SJCRH30 (cell line): ENCODE measurements around the gene PARP12. TPM values are rescaled to one million over a fixed set of nuclear protein-coding genes. Genes with fewer than 3 reads are reported as not detected.

Source experiments
- DNase-seq, 2 experiments: peaks; one replicate each; pipeline ENCODE4 v3.0.0-alpha.2; 2015 to 2020
- H3K27ac ChIP-seq: fragments of 250-450 bp; sonication (Bioruptor Pico); 2 replicates; pipeline ENCODE4 v1.5.1; 2020; ENCODE audit warnings: mild to moderate bottlenecking, moderate library complexity
- H3K27me3 ChIP-seq: fragments of 250-450 bp; sonication (Bioruptor Pico); 2 replicates; pipeline ENCODE4 v1.5.1; 2020; ENCODE audit warnings: mild to moderate bottlenecking, moderate library complexity
- H3K36me3 ChIP-seq: fragments of 250-450 bp; sonication (Bioruptor Pico); 2 replicates; pipeline ENCODE4 v1.5.1; 2020; ENCODE audit warnings: mild to moderate bottlenecking, moderate library complexity
- H3K4me1 ChIP-seq: fragments of 250-450 bp; sonication (Bioruptor Pico); 2 replicates; pipeline ENCODE4 v1.5.1; 2020; ENCODE audit warnings: mild to moderate bottlenecking, moderate library complexity
- H3K4me3 ChIP-seq: fragments of 250-450 bp; sonication (Bioruptor Pico); 2 replicates; pipeline ENCODE4 v1.5.1; 2020; ENCODE audit warnings: mild to moderate bottlenecking, moderate library complexity
- H3K9me3 ChIP-seq: fragments of 250-450 bp; sonication (Bioruptor Pico); replicated peaks from 2 replicates; pipeline ENCODE4 v1.5.1; 2020; ENCODE audit warnings: mild to moderate bottlenecking, moderate library complexity
- total RNA-seq: library from RNA; depleted of rRNA; stranded (reverse); fragments of >200 nt; shearing (Covaris generic); gene quantifications from 2 replicates; pipeline ENCODE4 v1.2.3, GENCODE V29; 2014

Gene PARP12
- total RNA-seq, 1 experiment from 2014 or later = not detected

DNA sequence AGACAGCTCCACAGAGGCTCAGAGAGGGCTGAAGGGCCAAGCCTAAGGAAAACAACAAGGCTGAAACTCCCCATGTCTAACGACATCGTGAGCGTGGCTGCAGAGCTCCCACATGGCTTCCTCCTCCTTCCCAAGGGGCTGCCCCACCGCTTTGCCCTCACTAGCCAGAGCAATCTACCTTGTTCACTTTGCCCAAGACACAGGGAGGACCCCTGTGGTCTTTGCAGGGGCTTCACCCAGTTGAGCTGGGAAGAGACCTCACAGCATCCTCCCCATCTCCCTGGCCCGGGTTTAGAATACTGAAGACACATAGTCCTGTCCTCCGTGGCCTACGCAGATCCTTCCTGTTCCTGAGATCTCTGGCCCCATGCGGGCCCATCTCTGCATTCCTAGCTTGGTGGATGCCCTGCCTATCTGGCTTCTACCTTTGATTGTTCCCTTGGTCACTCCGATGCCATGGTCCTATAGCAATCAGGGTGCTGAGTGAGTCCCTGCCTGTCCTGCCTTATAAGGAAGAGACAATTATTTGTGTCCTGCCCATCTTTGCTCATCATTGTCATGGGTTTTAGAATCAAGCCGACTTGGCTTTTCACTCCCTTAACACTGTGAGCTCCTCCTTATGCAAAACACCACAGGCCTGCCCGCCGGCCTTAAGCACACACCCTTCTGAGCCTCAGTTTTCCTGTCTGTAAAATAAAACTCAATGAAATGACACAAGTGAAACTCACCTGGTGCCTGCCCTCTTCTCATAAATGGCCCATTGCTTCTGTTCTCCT is 73.2 kb downstream of the PARP12 start:
- no peak overlapping the region for H3K27ac ChIP-seq
- no peaks in the 10 kb centered on the region for H3K36me3 ChIP-seq
- DNase-seq = no peak
- H3K4me1 ChIP-seq = no peaks in the 10 kb centered on the region
- H3K4me3 ChIP-seq = no peak overlapping the region
- H3K27me3 ChIP-seq = no peaks in the 10 kb centered on the region
- H3K9me3 ChIP-seq = no peaks in the 10 kb centered on the region

DNA sequence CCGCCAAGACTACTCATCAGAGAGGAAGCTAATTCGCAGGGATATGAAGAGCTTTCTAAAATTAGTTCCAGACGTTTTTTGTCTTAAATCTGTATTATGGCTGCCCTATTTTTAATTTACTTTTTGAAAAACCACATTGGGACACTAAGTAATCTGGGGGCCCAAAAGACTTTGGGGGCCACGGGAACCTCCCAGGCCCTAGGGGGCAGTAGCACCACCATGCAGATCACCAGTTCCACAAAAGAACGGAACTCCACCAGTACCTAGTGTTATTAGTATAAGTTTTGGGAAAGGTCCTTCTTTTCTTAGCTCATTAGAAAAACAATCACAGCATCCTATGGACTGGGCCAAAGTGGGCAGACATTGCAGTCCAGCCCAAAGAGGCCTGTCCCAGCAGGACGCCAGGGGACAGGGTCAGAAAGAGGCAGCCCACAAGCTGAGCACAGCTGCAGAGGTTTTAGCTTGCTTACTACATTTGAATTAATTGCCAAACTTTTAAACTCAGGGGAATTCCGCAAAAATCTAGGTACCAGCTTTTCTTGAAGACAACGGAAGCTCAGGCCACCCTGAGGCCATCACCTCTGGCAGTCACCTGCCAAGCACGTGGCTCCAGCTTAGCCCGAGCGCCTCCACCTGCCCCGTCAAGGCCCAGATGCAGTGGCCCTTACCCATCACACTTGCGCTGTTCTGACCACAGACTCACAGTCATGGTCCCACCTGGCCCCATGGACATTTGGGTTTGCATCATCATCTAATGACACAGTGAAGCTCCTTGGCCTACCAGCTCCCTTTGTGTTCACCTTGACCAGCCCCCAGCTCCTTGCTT is 74.8 kb downstream of the PARP12 start:
- H3K36me3 ChIP-seq = no peaks in the 10 kb centered on the region
- H3K9me3 ChIP-seq = no peaks in the 10 kb centered on the region

GRCh38 chr7:139985811-139986210 is 76.9 kb downstream of the PARP12 start:
- DNase-seq = no peak
- H3K27ac ChIP-seq = no peak overlapping the region
- H3K9me3 ChIP-seq = no peaks in the 10 kb centered on the region
- H3K4me1 ChIP-seq = no peaks in the 10 kb centered on the region
- H3K4me3 ChIP-seq = no peak overlapping the region
- H3K27me3 ChIP-seq = no peaks in the 10 kb centered on the region
- no peaks in the 10 kb centered on the region for H3K36me3 ChIP-seq

More for the DNA sequence above, 74.8 kb downstream of the PARP12 start:
- no peak for DNase-seq
- Histone ChIP-seq H3K4me3 (no peak overlapping the region), H3K4me1 (no peaks in the 10 kb centered on the region), H3K27me3 (no peaks in the 10 kb centered on the region), H3K27ac (no peak overlapping the region)

DNA sequence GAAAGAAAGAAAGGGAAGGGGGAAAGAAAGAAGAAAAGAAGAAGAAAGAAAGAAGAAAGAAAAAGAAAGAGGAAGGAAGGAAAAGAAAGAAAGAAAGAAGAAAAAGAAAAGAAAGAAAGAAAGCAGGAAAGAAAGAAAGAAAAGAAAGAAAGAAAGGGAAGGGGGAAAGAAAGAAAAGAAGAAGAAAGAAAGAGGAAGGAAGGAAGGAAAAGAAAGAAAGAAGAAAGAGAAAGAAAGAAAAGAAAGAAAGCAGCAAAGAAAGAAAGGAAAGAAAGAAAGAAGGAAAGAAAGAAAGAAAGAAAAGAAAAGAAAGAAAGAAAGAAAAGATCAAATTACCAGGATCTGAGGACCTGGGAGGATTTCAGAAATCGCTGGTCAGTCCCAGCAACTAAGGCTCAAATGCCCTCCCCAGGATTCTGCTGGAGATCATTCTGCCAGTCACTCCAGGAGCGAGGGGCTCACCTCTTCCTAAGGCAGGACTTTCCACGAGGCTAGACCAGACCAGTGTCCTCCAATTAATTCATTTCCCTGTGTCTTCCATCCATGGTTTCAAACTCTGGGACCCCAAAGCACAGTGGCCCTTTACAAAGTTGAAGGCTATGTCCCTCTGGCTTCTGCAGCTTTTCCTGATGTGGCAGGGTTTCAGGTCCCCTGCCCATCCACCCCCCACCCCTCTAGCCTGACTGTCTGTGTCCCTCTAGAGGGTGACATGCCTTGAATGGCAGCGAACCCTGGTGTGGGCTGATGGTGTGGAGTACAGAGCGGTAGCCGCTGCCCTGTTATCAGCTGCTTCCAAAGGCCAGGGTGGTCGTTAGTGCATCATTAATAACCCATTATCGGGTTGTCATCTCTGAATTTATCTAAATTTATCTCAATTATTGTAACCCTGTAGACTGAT is 77.9 kb downstream of the PARP12 start:
- H3K4me1 ChIP-seq = no peaks in the 10 kb centered on the region
- no peak for DNase-seq
- no peaks in the 10 kb centered on the region for H3K27me3 ChIP-seq
- H3K4me3 ChIP-seq = no peak overlapping the region
- no peaks in the 10 kb centered on the region for H3K36me3 ChIP-seq
- H3K9me3 ChIP-seq = no peaks in the 10 kb centered on the region
- H3K27ac ChIP-seq = no peak overlapping the region

GRCh38 chr7:139982927-139983920 is 79.5 kb downstream of the PARP12 start:
- H3K27ac ChIP-seq = no peak overlapping the region

DNA sequence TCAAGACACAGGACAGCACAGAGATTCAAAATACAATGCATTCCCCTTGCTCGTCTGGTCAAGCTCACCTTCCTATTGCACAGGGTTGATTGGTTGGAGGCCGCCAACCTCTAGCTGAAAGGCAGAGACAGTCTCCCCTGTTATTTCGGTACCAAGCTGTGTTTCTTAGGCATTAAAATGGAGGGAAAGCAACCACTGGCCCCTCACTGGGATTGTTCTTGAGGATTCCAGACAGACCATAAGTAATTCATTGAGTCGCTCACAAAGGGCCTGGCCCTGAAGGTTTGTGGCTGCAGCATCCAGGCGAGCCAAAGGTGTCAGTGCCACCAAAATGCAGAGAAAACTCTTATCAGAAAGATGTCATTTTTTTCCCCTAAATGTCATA is 81.2 kb downstream of the PARP12 start:
- no peaks in the 10 kb centered on the region for H3K36me3 ChIP-seq
- H3K27me3 ChIP-seq = no peaks in the 10 kb centered on the region
- no peak for DNase-seq
- no peak overlapping the region for H3K27ac ChIP-seq
- no peaks in the 10 kb centered on the region for H3K9me3 ChIP-seq
- H3K4me1 ChIP-seq = no peaks in the 10 kb centered on the region
- no peak overlapping the region for H3K4me3 ChIP-seq

More at GRCh38 chr7:139982927-139983920, 79.5 kb downstream of the PARP12 start:
- H3K36me3 ChIP-seq = no peaks in the 10 kb centered on the region
- DNase-seq = no peak
- H3K4me3 ChIP-seq = no peak overlapping the region
- no peaks in the 10 kb centered on the region for H3K9me3 ChIP-seq
- no peaks in the 10 kb centered on the region for H3K4me1 ChIP-seq
- H3K27me3 ChIP-seq = no peaks in the 10 kb centered on the region

DNA sequence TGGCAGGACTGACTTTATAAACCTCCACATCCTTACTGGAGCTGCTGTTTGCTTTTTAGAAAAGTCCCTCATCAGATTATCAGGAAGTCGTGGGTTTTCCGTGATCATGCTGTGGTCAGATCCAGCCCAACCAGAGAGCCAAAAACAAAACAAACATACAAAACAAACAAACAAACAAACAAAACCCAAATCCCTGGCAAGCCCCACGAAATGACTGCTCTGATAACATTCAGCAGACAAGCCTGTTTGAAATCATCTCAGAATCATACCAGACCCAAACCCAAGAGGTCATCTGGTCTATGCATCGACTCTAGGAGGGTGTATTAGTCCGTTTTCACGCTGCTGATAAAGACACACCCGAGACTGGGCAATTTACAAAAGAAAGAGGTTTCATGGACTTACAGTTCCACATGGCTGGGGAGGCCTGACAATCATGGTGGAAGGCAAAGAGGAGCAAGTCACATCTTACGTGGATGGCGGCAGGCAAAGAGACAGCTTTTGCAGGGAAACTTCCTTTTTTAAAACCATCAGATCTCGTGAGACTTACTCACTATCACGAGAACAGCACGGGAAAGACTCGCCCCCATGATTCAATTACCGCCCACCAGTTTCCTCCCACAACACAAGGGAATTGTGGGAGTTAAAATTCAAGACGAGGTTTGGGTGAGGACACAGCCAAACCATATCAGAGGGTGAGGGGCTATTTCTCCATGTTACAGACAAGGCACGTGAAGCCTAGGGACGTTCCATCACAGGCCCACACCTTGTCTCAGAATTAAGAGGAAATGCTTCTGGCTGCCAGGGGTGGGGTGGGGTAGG is 85.7 kb downstream of the PARP12 start:
- H3K4me3 ChIP-seq = peak overlapping the region; percentile 54
- H3K27ac ChIP-seq = no peak overlapping the region
- peak in 1 of 2 experiments; percentile 48 for DNase-seq
- H3K27me3 ChIP-seq = no peaks in the 10 kb centered on the region
- no peaks in the 10 kb centered on the region for H3K9me3 ChIP-seq
- no peaks in the 10 kb centered on the region for H3K4me1 ChIP-seq
- H3K36me3 ChIP-seq = no peaks in the 10 kb centered on the region

- Histone ChIP-seq H3K27ac (no peak overlapping the region), H3K9me3 (no peaks in the 10 kb centered on the region), H3K27me3 (no peaks in the 10 kb centered on the region), H3K4me1 (no peaks in the 10 kb centered on the region), H3K4me3 (peak overlapping the region; percentile 54), H3K36me3 (no peaks in the 10 kb centered on the region)
- DNase-seq = no peak
Observed at GRCh38 chr7:139976055-139976837, 86.5 kb downstream of the PARP12 start.

- DNase-seq = no peak
- Histone ChIP-seq H3K27ac (no peak overlapping the region), H3K27me3 (no peaks in the 10 kb centered on the region), H3K4me3 (no peak overlapping the region), H3K9me3 (no peaks in the 10 kb centered on the region), H3K36me3 (no peaks in the 10 kb centered on the region), H3K4me1 (no peaks in the 10 kb centered on the region)
Observed at GRCh38 chr7:139974179-139974811, 88.5 kb downstream of the PARP12 start.
